Adrenal gland (tissue), 12 donors: Measurements from ENCODE around the gene AMPH. TPM values are rescaled to one million over a fixed set of nuclear protein-coding genes. Genes with fewer than 3 reads are reported as not detected.

Experiments
- DNase-seq, 7 donors: peaks; one replicate each; pipeline ENCODE4 v3.0.0-alpha.2; 2019 to 2020
- H3K27ac ChIP-seq, 5 donors: fragments of 200-600 bp; sonication (generic) in 4 of 5; 1 replicate in 3 of 5; 2 replicates in 2 of 5; pipeline versions ENCODE4 v1.5.1 to v1.8.0; 2016 to 2020; ENCODE audit warnings: mild to moderate bottlenecking in 1 of 5
- H3K27me3 ChIP-seq: fragments of 200-600 bp; 2 replicates; pipeline ENCODE4 v1.8.0; 2021
- H3K36me3 ChIP-seq, 2 donors: fragments of 200-600 bp; replicated peaks in 1 of 2; 1 replicate in 1 of 2; 2 replicates in 1 of 2; pipeline versions ENCODE4 v1.5.1 to v1.8.0; 2018 to 2022
- H3K4me1 ChIP-seq, 2 donors: fragments of 200-600 bp; replicated peaks in 1 of 2; 1 replicate in 1 of 2; 2 replicates in 1 of 2; pipeline versions ENCODE4 v1.5.1 to v1.8.0; 2018 to 2021
- H3K4me3 ChIP-seq, 4 donors: fragments of 200-600 bp; sonication (generic) in 3 of 4; one replicate each; pipeline ENCODE4 v1.5.1; 2016 to 2018
- H3K9me3 ChIP-seq, 3 donors: fragments of 200-600 bp; sonication (generic) in 1 of 3; replicated peaks in 1 of 3; 1 replicate in 2 of 3; 2 replicates in 1 of 3; pipeline versions ENCODE4 v1.5.1 to v1.8.0; 2016 to 2021
- POLR2A ChIP-seq, 2 donors: fragments of 450-650 bp; IDR thresholded peaks; one replicate each; pipeline ENCODE4 v1.6.1; 2017; ENCODE audit warnings: antibody characterized with exemption in 2 of 2, mild to moderate bottlenecking in 2 of 2, moderate library complexity in 1 of 2
- WGBS, 4 donors: extraction: QIAGEN DNeasy Blood & Tissue Kit in 2 of 4; methylation state at CpG; one replicate each; pipeline versions ENCODE4 v1.1.5 to v1.1.7; 2013 to 2017; 5-methylcytosine and 5-hydroxymethylcytosine counted together
- intact Hi-C, 2 donors: fragments of 100-400 bp; cut with DNase I; formaldehyde crosslinking; loops; one replicate each; pipeline versions ENCODE4 v1.14.1 to v1.15.0; 2022 to 2023
- polyA plus RNA-seq, 3 donors: library from polyadenylated mRNA; stranded (reverse); fragments of 200-250 nt in 2 of 3; fragments of 350-450 nt in 1 of 3; fragmentation: Illumina TruSeq in 1 of 3; extraction: RNeasy Lipid Tissue Mini Kit (QIAGEN cat#74804) in 1 of 3; gene quantifications; one replicate each; pipeline ENCODE4 v1.2.3, GENCODE V29; 2013 to 2014
- total RNA-seq, 9 donors: library from RNA; depleted of rRNA in 4 of 9; stranded (reverse); fragments of >200 nt in 4 of 9; fragments of 120-200 nt in 1 of 9; fragmentation: NEBNext Ultra II Directional in 1 of 9; extraction: Animal tissue kit (Norgen Biotek cat#: 25700) in 1 of 9; gene quantifications; one replicate each; pipeline versions ENCODE4 v1.1.0 to v1.2.4, GENCODE V29; 2013 to 2023
- TF ChIP-seq, protein P1 (sequence below), 6 experiments: fragments of 450-650 bp in 4 of 6; fragments of 200-600 bp in 2 of 6; sonication (generic) in 1 of 6; IDR thresholded peaks; 1 replicate in 5 of 6; 2 replicates in 1 of 6; pipeline versions ENCODE4 v1.5.1 to v1.8.0; 2016 to 2021; ENCODE audit warnings: antibody characterized with exemption in 6 of 6, mild to moderate bottlenecking in 2 of 6, moderate library complexity in 1 of 6
- donor health status: healthy with polysubstance abuse.
- donor health status: Bipolar disorder and iron deficiency.
- donor health status: DM: yes; HTN: yes; CAD: no.
- donor health status: DM: no; HTN: no; CAD: no.
- donor health status: DM: no; HTN: no; CAD: no.
- donor health status: DM: yes; HTN: yes; CAD: no.

Gene AMPH
- total and polyA plus RNA-seq, 12 donors = 0.18 to 4.4 (median 1.1) TPM; not detected in 1

DNA sequence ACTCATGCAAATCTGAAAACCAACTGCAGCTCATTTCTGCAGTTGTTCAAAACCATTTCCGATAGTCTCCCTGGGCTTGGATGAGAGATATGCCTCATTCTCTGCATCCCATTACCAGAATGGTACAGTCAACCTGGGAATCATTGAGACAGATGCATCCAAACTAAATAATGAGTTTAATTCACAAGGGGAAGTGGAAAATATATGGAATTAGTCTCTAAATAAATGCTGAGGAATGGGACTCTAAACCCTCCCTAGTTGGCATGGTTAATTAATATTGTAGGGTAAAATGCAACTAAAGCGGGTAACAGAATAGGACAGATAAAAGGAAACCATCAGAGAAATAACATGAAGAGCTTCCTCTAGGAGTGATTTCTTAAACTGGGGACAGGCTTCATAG, 118.9 kb downstream of the AMPH start:
- H3K27ac ChIP-seq = no peak overlapping the region
- H3K27me3 ChIP-seq = no peaks in the 10 kb centered on the region
- intact Hi-C loops = no loop called here
- H3K4me3 ChIP-seq = no peak overlapping the region
- H3K36me3 ChIP-seq = no peaks in the 10 kb centered on the region
- TF ChIP-seq, protein P1, sequence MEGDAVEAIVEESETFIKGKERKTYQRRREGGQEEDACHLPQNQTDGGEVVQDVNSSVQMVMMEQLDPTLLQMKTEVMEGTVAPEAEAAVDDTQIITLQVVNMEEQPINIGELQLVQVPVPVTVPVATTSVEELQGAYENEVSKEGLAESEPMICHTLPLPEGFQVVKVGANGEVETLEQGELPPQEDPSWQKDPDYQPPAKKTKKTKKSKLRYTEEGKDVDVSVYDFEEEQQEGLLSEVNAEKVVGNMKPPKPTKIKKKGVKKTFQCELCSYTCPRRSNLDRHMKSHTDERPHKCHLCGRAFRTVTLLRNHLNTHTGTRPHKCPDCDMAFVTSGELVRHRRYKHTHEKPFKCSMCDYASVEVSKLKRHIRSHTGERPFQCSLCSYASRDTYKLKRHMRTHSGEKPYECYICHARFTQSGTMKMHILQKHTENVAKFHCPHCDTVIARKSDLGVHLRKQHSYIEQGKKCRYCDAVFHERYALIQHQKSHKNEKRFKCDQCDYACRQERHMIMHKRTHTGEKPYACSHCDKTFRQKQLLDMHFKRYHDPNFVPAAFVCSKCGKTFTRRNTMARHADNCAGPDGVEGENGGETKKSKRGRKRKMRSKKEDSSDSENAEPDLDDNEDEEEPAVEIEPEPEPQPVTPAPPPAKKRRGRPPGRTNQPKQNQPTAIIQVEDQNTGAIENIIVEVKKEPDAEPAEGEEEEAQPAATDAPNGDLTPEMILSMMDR (IDR thresholded peaks at IDR 0.05) = no peak
- TF ChIP-seq POLR2A (IDR thresholded peaks at IDR 0.05) = no peak
- peaks cover 0 to 4% (median 0%) of the 10 kb centered on the region in 3 donors for H3K9me3 ChIP-seq
- no peaks in the 10 kb centered on the region for H3K4me1 ChIP-seq
- WGBS, 4 donors = 87 to 96% (median 91%) methylated on average over 2 of the region's 2 CpGs
- no peak for DNase-seq

DNA sequence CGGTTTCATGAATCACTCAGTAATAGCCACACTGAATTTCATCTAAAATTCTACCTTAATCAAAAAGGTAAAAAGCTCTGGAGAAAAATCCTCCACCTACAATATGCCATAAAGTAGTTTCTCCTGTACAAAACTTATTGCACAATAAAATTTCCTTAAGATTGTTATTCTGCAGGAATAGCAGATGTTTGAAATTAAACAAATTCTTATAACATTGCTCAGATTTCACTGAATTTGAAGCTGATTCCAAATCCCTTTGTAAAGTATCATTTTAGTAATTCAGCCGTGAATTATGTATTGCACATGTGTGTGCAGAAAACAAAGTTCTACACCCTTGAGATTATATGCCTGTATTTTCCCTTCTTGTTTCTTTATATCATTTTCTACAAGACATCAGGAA, 123.8 kb downstream of the AMPH start:
- H3K4me3 ChIP-seq = no peak overlapping the region
- H3K9me3 ChIP-seq = no peaks in the 10 kb centered on the region
- no peaks in the 10 kb centered on the region for H3K4me1 ChIP-seq
- TF ChIP-seq, protein P1 (IDR thresholded peaks at IDR 0.05) = no peak
- no peak for TF ChIP-seq POLR2A (IDR thresholded peaks at IDR 0.05)
- intact Hi-C loops = no loop called here
- no peak overlapping the region for H3K27ac ChIP-seq
- 83 to 90% (median 86%) methylated on average over 2 of the region's 2 CpGs for WGBS, 4 donors
- no peaks in the 10 kb centered on the region for H3K27me3 ChIP-seq
- no peaks in the 10 kb centered on the region for H3K36me3 ChIP-seq
- DNase-seq = no peak

DNA sequence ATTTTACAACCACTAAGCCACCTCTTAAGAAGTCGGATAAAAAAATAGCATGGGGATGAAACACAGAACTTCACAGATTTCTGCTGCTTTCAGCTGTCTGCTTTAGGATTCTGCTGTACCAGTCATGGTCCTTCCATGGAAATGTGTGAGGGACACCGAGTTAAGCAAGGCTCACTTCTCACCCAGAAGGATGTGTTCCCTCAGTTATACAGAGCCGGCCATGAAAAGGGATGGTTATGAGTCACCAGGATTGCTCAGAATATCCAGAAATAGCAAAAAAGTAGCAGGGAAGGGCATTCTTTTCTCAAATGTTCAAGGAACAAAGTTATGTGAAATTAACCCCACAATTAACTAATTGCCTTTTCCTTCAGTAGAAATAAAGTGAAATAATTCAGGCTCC, 124.4 kb downstream of the AMPH start:
- 50 to 59% (median 54%) methylated on average over 3 of the region's 3 CpGs for WGBS, 4 donors
- H3K27ac ChIP-seq = no peak overlapping the region
- no peaks in the 10 kb centered on the region for H3K9me3 ChIP-seq
- no peaks in the 10 kb centered on the region for H3K27me3 ChIP-seq
- no peak for DNase-seq
- no peaks in the 10 kb centered on the region for H3K4me1 ChIP-seq
- TF ChIP-seq, protein P1 (IDR thresholded peaks at IDR 0.05) = no peak
- TF ChIP-seq POLR2A (IDR thresholded peaks at IDR 0.05) = no peak
- no peaks in the 10 kb centered on the region for H3K36me3 ChIP-seq
- intact Hi-C loops = no loop called here
- no peak overlapping the region for H3K4me3 ChIP-seq

GRCh38 chr7:38506004-38506403, 125.2 kb downstream of the AMPH start:
- TF ChIP-seq POLR2A (IDR thresholded peaks at IDR 0.05) = no peak
- TF ChIP-seq, protein P1 (IDR thresholded peaks at IDR 0.05) = no peak
- DNase-seq = no peak
- no peak overlapping the region for H3K4me3 ChIP-seq
- 89 to 98% (median 95%) methylated on average over 1 of the region's 1 CpG for WGBS, 4 donors
- no peaks in the 10 kb centered on the region for H3K27me3 ChIP-seq
- no peaks in the 10 kb centered on the region for H3K36me3 ChIP-seq
- H3K9me3 ChIP-seq = no peaks in the 10 kb centered on the region
- no peak overlapping the region for H3K27ac ChIP-seq
- intact Hi-C loops = no loop called here
- H3K4me1 ChIP-seq = no peaks in the 10 kb centered on the region
